Keratinocyte (primary cell): ENCODE results near the gene THAP9.

Experiments
- CTCF ChIP-seq, 3 experiments: IDR thresholded peaks in 1 of 3; conservative IDR thresholded peaks in 1 of 3; optimal IDR thresholded peaks in 1 of 3; 2 replicates in 2 of 3; 3 replicates in 1 of 3; pipeline versions ENCODE3 to v1.5.1; 2011; ENCODE audit warnings: low read length in 3 of 3, mild to moderate bottlenecking in 3 of 3, moderate library complexity in 2 of 3, control low read depth in 1 of 3, inconsistent platforms in 1 of 3; ENCODE audit not compliant: insufficient read depth in 2 of 3; ENCODE audit errors: extremely low read depth in 1 of 3
- EZH2 ChIP-seq: IDR thresholded peaks from one replicate; pipeline ENCODE4 v1.6.1; 2012; ENCODE audit warnings: inconsistent platforms, mild to moderate bottlenecking, low read length, moderate library complexity

GRCh38 chr4:82885410-82885809 is 15.1 kb upstream of the THAP9 start:
- TF ChIP-seq CTCF (optimal IDR thresholded peaks at IDR 0.05 in 1 of 3, IDR thresholded peaks at IDR 0.05 in 1 of 3, conservative IDR thresholded peaks at IDR 0.05 in 1 of 3; ENCODE audit: extremely low read depth in 1 of 3, insufficient read depth in 2 of 3, low read length in 3 of 3) (no peak), EZH2 (no peak)
